Ureter (tissue), 1 donor: ENCODE results near the gene PNPLA1. TPM values are rescaled to one million over a fixed set of nuclear protein-coding genes. Genes with fewer than 3 reads are reported as not detected.

ENCODE experiments used
- DNase-seq: peaks from one replicate; pipeline ENCODE4 v3.0.0-alpha.2; 2020; ENCODE audit warnings: low spot score
- total RNA-seq: library from RNA; stranded (reverse); gene quantifications from one replicate; pipeline ENCODE4 v1.2.4, GENCODE V29; 2023
- donor health status: DM: yes; HTN: yes; CAD: no.

Gene PNPLA1
- total RNA-seq, 1 donor from 2014 or later = 0.21 TPM

- DNase-seq = no peak
Observed at GRCh38 chr6:36246506-36247268, 23.2 kb upstream of the PNPLA1 start.

- DNase-seq = no peak
Observed at GRCh38 chr6:36247693-36248092, 22.2 kb upstream of the PNPLA1 start.

- no peak for DNase-seq
Observed at GRCh38 chr6:36248980-36249379, 20.9 kb upstream of the PNPLA1 start.

GRCh38 chr6:36249536-36249935 lies 20.3 kb upstream of the PNPLA1 start:
- DNase-seq = no peak

GRCh38 chr6:36252005-36252404 lies 17.9 kb upstream of the PNPLA1 start:
- DNase-seq = no peak

GRCh38 chr6:36263390-36264000 lies 6.4 kb upstream of the PNPLA1 start:
- DNase-seq = no peak

GRCh38 chr6:36265744-36266143 lies 4.1 kb upstream of the PNPLA1 start:
- DNase-seq = no peak

GRCh38 chr6:36266913-36267644 lies 2.8 kb upstream of the PNPLA1 start:
- DNase-seq = no peak

GRCh38 chr6:36267731-36268477 lies 2.0 kb upstream of the PNPLA1 start:
- DNase-seq = no peak

GRCh38 chr6:36268478-36269275 lies 1.2 kb upstream of the PNPLA1 start:
- no peak for DNase-seq

- no peak for DNase-seq
Observed at GRCh38 chr6:36272234-36272633, 2.4 kb downstream of the PNPLA1 start.

- no peak for DNase-seq
Observed at GRCh38 chr6:36273067-36273466, 3.2 kb downstream of the PNPLA1 start.

- DNase-seq = no peak
Observed at GRCh38 chr6:36273802-36274514, 4.1 kb downstream of the PNPLA1 start.

GRCh38 chr6:36276581-36277536 lies 7.0 kb downstream of the PNPLA1 start:
- no peak for DNase-seq

GRCh38 chr6:36277946-36278470 lies 8.1 kb downstream of the PNPLA1 start:
- DNase-seq = no peak

- no peak for DNase-seq
Observed at GRCh38 chr6:36280467-36280866, 10.6 kb downstream of the PNPLA1 start.

GRCh38 chr6:36280983-36281382 lies 11.1 kb downstream of the PNPLA1 start:
- no peak for DNase-seq

- DNase-seq = no peak
Observed at GRCh38 chr6:36283608-36284007, 13.7 kb downstream of the PNPLA1 start.

GRCh38 chr6:36284359-36284758 lies 14.5 kb downstream of the PNPLA1 start:
- DNase-seq = no peak
